ENCODE data around the gene CACNB4. TPM values are rescaled to one million over a fixed set of nuclear protein-coding genes. Genes with fewer than 3 reads are reported as not detected.

Gene CACNB4
- total RNA-seq, 1 experiment from 2014 or later, result 1.7 TPM

GRCh38 chr2:151881342-151881741 lies 217.5 kb downstream of the CACNB4 start:
- POLR2A ChIA-PET, result no interaction called here
- CTCF ChIA-PET, result interaction anchor here (0.6 kb wide), 1 partner anchor 25 kb away, joined by 3 read pairs; no protein-coding TSS in a partner anchor
- no peak overlapping the region for H3K27ac ChIP-seq (ENCODE audit: low read length)

GRCh38 chr2:151880586-151880985 lies 218.3 kb downstream of the CACNB4 start:
- Histone ChIP-seq H3K9me3 (ENCODE audit: control insufficient read depth, insufficient read depth, low read depth, low read length) (no peaks in the 10 kb centered on the region), H3K27me3 (ENCODE audit: control insufficient read depth, insufficient read depth, low read length) (no peaks in the 10 kb centered on the region), H3K4me3 (ENCODE audit: low read depth in 2 of 2, low read length in 2 of 2) (no peak overlapping the region), H3K4me1 (ENCODE audit: control insufficient read depth, insufficient read depth, low read length) (no peaks in the 10 kb centered on the region), H3K27ac (ENCODE audit: low read length) (no peak overlapping the region), H3K36me3 (ENCODE audit: control insufficient read depth, insufficient read depth, low read length) (no peaks in the 10 kb centered on the region)
- intact Hi-C loops (cut with micrococcal nuclease; ENCODE audit: unreplicated experiment) (no loop called here), in situ Hi-C loops (cut with HindIII; ENCODE audit: low pct_unique_long_range_greater_than_20kb, low sequenced_read_pairs) (no loop called here)
- ChIA-PET POLR2A (no interaction called here), CTCF (no interaction called here)
- no peak for ATAC-seq
- TF ChIP-seq POLR2AphosphoS5 (IDR thresholded peaks at IDR 0.05; ENCODE audit: low read depth, low read length), result no peak
- no peak for TF ChIP-seq REST (IDR thresholded peaks at IDR 0.05; ENCODE audit: insufficient read depth in 1 of 2, low read depth in 2 of 2, low read length in 1 of 2)
- TF ChIP-seq CTCF (IDR thresholded peaks at IDR 0.05), result no peak
- no peak for DNase-seq (ENCODE audit: low read depth, low spot score)
- no TSS peak for BruUV-seq (replicated peaks)

More at GRCh38 chr2:151881342-151881741, 217.5 kb downstream of the CACNB4 start:
- no peaks in the 10 kb centered on the region for H3K4me1 ChIP-seq (ENCODE audit: control insufficient read depth, insufficient read depth, low read length)
- TF ChIP-seq CTCF (IDR thresholded peaks at IDR 0.05) (no peak), POLR2AphosphoS5 (IDR thresholded peaks at IDR 0.05; ENCODE audit: low read depth, low read length) (no peak), REST (IDR thresholded peaks at IDR 0.05; ENCODE audit: insufficient read depth in 1 of 2, low read depth in 2 of 2, low read length in 1 of 2) (no peak), TCF7L2 (IDR thresholded peaks at IDR 0.05; ENCODE audit: low read depth, low read length) (no peak), SIN3A (IDR thresholded peaks at IDR 0.05; ENCODE audit: borderline replicate concordance, insufficient read depth, low read depth, low read length) (no peak)
- no peak for ATAC-seq
- in situ Hi-C loops (cut with HindIII; ENCODE audit: low pct_unique_long_range_greater_than_20kb, low sequenced_read_pairs), result no loop called here
- no peaks in the 10 kb centered on the region for H3K27me3 ChIP-seq (ENCODE audit: control insufficient read depth, insufficient read depth, low read length)
- intact Hi-C loops (cut with micrococcal nuclease; ENCODE audit: unreplicated experiment), result no loop called here
- H3K9me3 ChIP-seq (ENCODE audit: control insufficient read depth, insufficient read depth, low read depth, low read length), result no peaks in the 10 kb centered on the region
- H3K36me3 ChIP-seq (ENCODE audit: control insufficient read depth, insufficient read depth, low read length), result no peaks in the 10 kb centered on the region
- H3K4me3 ChIP-seq (ENCODE audit: low read depth in 2 of 2, low read length in 2 of 2), result no peak overlapping the region
- no TSS peak for BruUV-seq (replicated peaks)
- DNase-seq (ENCODE audit: low read depth, low spot score), result no peak

Measured in Panc1 (cell line).